Upper lobe of left lung (tissue), 6 donors: ENCODE results near the gene PLCL2. TPM values are rescaled to one million over a fixed set of nuclear protein-coding genes. Genes with fewer than 3 reads are reported as not detected.

Experiments used
- ATAC-seq, 2 donors: fragments of 200-7000 bp; cut with Tn5 transposase; one replicate each; pipeline ENCODE4 v1.9.1; 2022; ENCODE audit warnings: mild to moderate bottlenecking in 2 of 2, moderate library complexity in 2 of 2; ENCODE audit not compliant: low FRiP score in 2 of 2
- DNase-seq, 2 donors: peaks; one replicate each; pipeline ENCODE4 v3.0.0-alpha.2; 2019 to 2020
- H3K27ac ChIP-seq, 4 donors: fragments of 200-600 bp; sonication (generic); one replicate each; pipeline ENCODE4 v1.5.1; 2016 to 2019
- H3K27me3 ChIP-seq, 4 donors: fragments of 200-600 bp; sonication (generic); one replicate each; pipeline ENCODE4 v1.5.1; 2017 to 2019
- H3K36me3 ChIP-seq, 4 donors: fragments of 200-600 bp; sonication (generic); one replicate each; pipeline ENCODE4 v1.5.1; 2016 to 2019
- H3K4me1 ChIP-seq, 4 donors: fragments of 200-600 bp; sonication (generic); one replicate each; pipeline ENCODE4 v1.5.1; 2018 to 2019
- H3K4me3 ChIP-seq, 4 donors: fragments of 200-600 bp; sonication (generic); one replicate each; pipeline ENCODE4 v1.5.1; 2017 to 2019; ENCODE audit warnings: mild to moderate bottlenecking in 2 of 4, moderate library complexity in 1 of 4
- H3K9me3 ChIP-seq, 4 donors: fragments of 200-600 bp; sonication (generic); one replicate each; pipeline ENCODE4 v1.5.1; 2018 to 2019
- CTCF ChIP-seq, 6 experiments: fragments of 450-650 bp in 4 of 6; fragments of 200-600 bp in 2 of 6; sonication (generic) in 2 of 6; IDR thresholded peaks; one replicate each; pipeline ENCODE4 v1.5.1; 2016 to 2019; ENCODE audit warnings: antibody characterized with exemption in 6 of 6
- EP300 ChIP-seq, 4 donors: sonication (generic); formaldehyde crosslinking; IDR thresholded peaks; one replicate each; pipeline ENCODE4 v1.5.1; 2017; ENCODE audit warnings: antibody characterized with exemption in 4 of 4, control low read depth in 2 of 4
- POLR2A ChIP-seq, 4 donors: fragments of 450-650 bp; IDR thresholded peaks; one replicate each; pipeline ENCODE4 v1.5.1; 2016 to 2017; ENCODE audit warnings: antibody characterized with exemption in 4 of 4, mild to moderate bottlenecking in 2 of 4
- POLR2AphosphoS5 ChIP-seq, 2 donors: sonication (generic); formaldehyde crosslinking; IDR thresholded peaks; one replicate each; pipeline ENCODE4 v1.5.1; 2017; ENCODE audit warnings: antibody characterized with exemption in 2 of 2
- whole genome bisulfite sequencing, 2 donors: methylation state at CpG; one replicate each; pipeline ENCODE4 v1.1.5; 2017 to 2018; 5-methylcytosine and 5-hydroxymethylcytosine counted together
- total RNA-seq, 6 donors: library from RNA; depleted of rRNA in 4 of 6; stranded (reverse); fragments of >200 nt in 4 of 6; gene quantifications; one replicate each; pipeline versions ENCODE4 v1.1.0 to v1.2.1, GENCODE V29; 2016 to 2021
- donor health status: DM: no; HTN: no; CAD: no; lungs with moderate emphysema.
- donor health status: DM: no; HTN: yes; CAD: no; lungs with severe emphysema.

Gene PLCL2
- total RNA-seq, 6 donors from 2014 or later = 6.5 to 15.8 (median 10.7) TPM

- no peak for ATAC-seq
- WGBS, 2 donors = 83 to 88% methylated on average over 1 of the region's 1 CpG
- Histone ChIP-seq H3K4me1 (peaks cover 0 to 39% (median 23%) of the 10 kb centered on the region in 4 donors), H3K27me3 (no peaks in the 10 kb centered on the region), H3K36me3 (no peaks in the 10 kb centered on the region), H3K4me3 (peak overlapping the region in 1 of 4 donors; percentile 93), H3K27ac (peak overlapping the region in 1 of 4 donors; percentile 96), H3K9me3 (no peaks in the 10 kb centered on the region)
- TF ChIP-seq POLR2AphosphoS5 (IDR thresholded peaks at IDR 0.05) (no peak), POLR2A (IDR thresholded peaks at IDR 0.05) (no peak), CTCF (IDR thresholded peaks at IDR 0.05) (no peak), EP300 (IDR thresholded peaks at IDR 0.05) (no peak)
- DNase-seq = no peak
These were observed 2.4 kb downstream of the PLCL2 start for GRCh38 chr3:16887130-16887529.

DNA sequence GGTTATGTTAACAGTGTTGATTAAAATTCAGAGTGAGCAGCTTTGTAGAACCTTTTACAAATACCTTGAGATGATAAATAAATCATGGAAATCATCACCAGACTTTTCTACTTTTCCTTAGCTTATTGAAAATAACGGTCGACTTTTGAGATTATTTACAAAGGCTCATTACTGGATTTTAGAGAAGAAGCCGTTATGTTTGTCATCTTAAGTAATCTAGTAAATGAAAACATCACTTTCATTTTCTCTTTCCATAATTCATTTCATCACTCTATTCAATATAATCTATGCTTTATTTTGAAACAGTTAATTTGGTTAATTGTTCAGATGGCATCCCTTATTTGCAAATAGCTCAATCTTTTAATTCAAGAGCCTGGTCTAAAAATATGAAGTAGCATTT, 3.6 kb downstream of the PLCL2 start:
- peaks cover 0 to 38% (median 23%) of the 10 kb centered on the region in 4 donors for H3K4me1 ChIP-seq
- no peaks in the 10 kb centered on the region for H3K36me3 ChIP-seq
- ATAC-seq = no peak
- no peak for TF ChIP-seq EP300 (IDR thresholded peaks at IDR 0.05)
- no peak for TF ChIP-seq POLR2AphosphoS5 (IDR thresholded peaks at IDR 0.05)
- TF ChIP-seq POLR2A (IDR thresholded peaks at IDR 0.05) = no peak
- TF ChIP-seq CTCF (IDR thresholded peaks at IDR 0.05) = no peak
- no peak for DNase-seq
- peak overlapping the region in 1 of 4 donors; percentile 4 for H3K27ac ChIP-seq
- H3K9me3 ChIP-seq = no peaks in the 10 kb centered on the region
- no peak overlapping the region for H3K4me3 ChIP-seq
- no peaks in the 10 kb centered on the region for H3K27me3 ChIP-seq
- 33 to 36% methylated on average over 3 of the region's 3 CpGs for WGBS, 2 donors

DNA sequence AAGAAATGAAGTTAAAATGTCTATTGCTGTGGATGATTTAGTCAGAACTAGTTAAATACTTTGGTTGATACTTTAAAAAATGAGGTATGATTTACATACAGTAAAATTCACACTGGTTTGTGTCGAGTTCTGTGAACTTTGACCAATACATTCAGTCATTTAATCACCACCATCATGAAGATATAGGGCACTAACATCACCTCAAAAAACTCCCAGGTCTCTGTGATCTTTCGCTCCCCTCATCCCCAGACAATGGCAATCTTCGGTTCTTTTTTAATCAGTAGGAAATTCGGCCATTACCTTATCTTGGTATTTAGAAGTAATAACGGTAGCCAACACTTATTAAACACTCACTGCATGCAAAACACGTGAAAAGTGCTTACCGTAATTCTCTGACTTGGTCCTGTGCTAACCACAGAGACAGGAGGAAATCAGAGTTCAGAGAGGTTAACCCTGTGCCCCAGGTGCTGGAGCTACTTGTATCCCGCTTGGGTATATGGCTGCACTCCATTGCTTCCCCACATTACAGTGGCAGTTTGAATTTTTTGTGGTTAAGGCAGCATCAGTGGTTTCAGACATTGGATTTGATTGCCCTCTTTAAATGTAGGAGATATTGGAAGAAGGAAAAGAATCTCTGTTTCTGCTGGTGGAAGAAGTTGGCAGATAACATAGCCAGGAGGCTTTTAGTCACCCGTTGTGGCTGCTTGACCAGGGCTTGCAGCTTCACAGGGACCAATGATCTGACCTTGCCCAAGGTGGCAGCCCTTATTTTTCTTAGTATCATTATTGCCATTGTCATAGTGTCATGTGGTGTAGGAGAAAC, 4.2 kb downstream of the PLCL2 start:
- 59 to 71% methylated on average over 9 of the region's 9 CpGs for WGBS, 2 donors
- ATAC-seq = no peak

GRCh38 chr3:16890597-16891333, 6.0 kb downstream of the PLCL2 start:
- TF ChIP-seq POLR2AphosphoS5 (IDR thresholded peaks at IDR 0.05) (no peak), POLR2A (IDR thresholded peaks at IDR 0.05) (no peak)
- H3K4me1 ChIP-seq = peaks cover 0 to 32% (median 13%) of the 10 kb centered on the region in 4 donors
- no peaks in the 10 kb centered on the region for H3K27me3 ChIP-seq
- H3K27ac ChIP-seq = no peak overlapping the region
- 90 to 92% methylated on average over 5 of the region's 5 CpGs for WGBS, 2 donors
- H3K9me3 ChIP-seq = no peaks in the 10 kb centered on the region
- DNase-seq (peak in 1 of 2 donors; percentile 3), ATAC-seq (no peak)
- H3K36me3 ChIP-seq = no peaks in the 10 kb centered on the region
- H3K4me3 ChIP-seq = no peak overlapping the region

More for the DNA sequence above, 4.2 kb downstream of the PLCL2 start:
- peaks cover 0 to 33% (median 19%) of the 10 kb centered on the region in 4 donors for H3K4me1 ChIP-seq
- no peaks in the 10 kb centered on the region for H3K36me3 ChIP-seq
- peak overlapping the region in 1 of 4 donors; percentile 4 for H3K27ac ChIP-seq
- no peaks in the 10 kb centered on the region for H3K9me3 ChIP-seq
- H3K4me3 ChIP-seq = no peak overlapping the region
- no peaks in the 10 kb centered on the region for H3K27me3 ChIP-seq
- TF ChIP-seq EP300 (IDR thresholded peaks at IDR 0.05) (no peak), POLR2A (IDR thresholded peaks at IDR 0.05) (no peak), POLR2AphosphoS5 (IDR thresholded peaks at IDR 0.05) (no peak), CTCF (IDR thresholded peaks at IDR 0.05) (no peak)
- DNase-seq = no peak

- no peaks in the 10 kb centered on the region for H3K27me3 ChIP-seq
- H3K27ac ChIP-seq = no peak overlapping the region
- ATAC-seq = no peak
- no peak for TF ChIP-seq CTCF (IDR thresholded peaks at IDR 0.05)
- no peak for TF ChIP-seq POLR2A (IDR thresholded peaks at IDR 0.05)
- no peak for TF ChIP-seq EP300 (IDR thresholded peaks at IDR 0.05)
- no peak for TF ChIP-seq POLR2AphosphoS5 (IDR thresholded peaks at IDR 0.05)
- H3K4me1 ChIP-seq = peaks cover 0 to 13% (median 3%) of the 10 kb centered on the region in 4 donors
- H3K36me3 ChIP-seq = no peaks in the 10 kb centered on the region
- no peaks in the 10 kb centered on the region for H3K9me3 ChIP-seq
- no peak for DNase-seq
- 100% methylated on average over 1 of the region's 1 CpG for WGBS, 2 donors
- H3K4me3 ChIP-seq = no peak overlapping the region
These were observed 9.0 kb downstream of the PLCL2 start for GRCh38 chr3:16893618-16894200.
